Smooth muscle cell (in vitro differentiated cells): ENCODE results near the gene ZDHHC17. TPM values are rescaled to one million over a fixed set of nuclear protein-coding genes. Genes with fewer than 3 reads are reported as not detected.

Source experiments
- DNase-seq: peaks from one replicate; lab custom pipeline; 2025; ENCODE audit not compliant: unreplicated experiment; lab: John Stamatoyannopoulos, UW
- H2AFZ ChIP-seq: fragments of 200-600 bp; sonication (generic); 2 replicates; pipeline ENCODE4 v1.6.0; 2016; ENCODE audit warnings: antibody characterized with exemption, low read depth, mild to moderate bottlenecking
- H3F3A ChIP-seq: fragments of 200-600 bp; sonication (generic); 2 replicates; pipeline ENCODE4 v1.6.0; 2017; ENCODE audit warnings: antibody characterized with exemption, low read depth
- H3K27ac ChIP-seq: fragments of 200-600 bp; sonication (generic); 2 replicates; pipeline ENCODE4 v1.5.1; 2016; ENCODE audit warnings: low read depth, mild to moderate bottlenecking
- H3K27me3 ChIP-seq: fragments of 200-600 bp; sonication (generic); 2 replicates; pipeline ENCODE4 v1.6.1; 2016; ENCODE audit warnings: low read depth, mild to moderate bottlenecking
- H3K36me3 ChIP-seq: fragments of 200-600 bp; sonication (generic); 2 replicates; pipeline ENCODE4 v1.5.1; 2016; ENCODE audit warnings: low read depth
- H3K4me1 ChIP-seq: fragments of 200-600 bp; sonication (generic); 2 replicates; pipeline ENCODE4 v1.5.1; 2016; ENCODE audit warnings: low read depth
- H3K4me2 ChIP-seq: fragments of 200-600 bp; sonication (generic); 2 replicates; pipeline ENCODE4 v1.6.0; 2016; ENCODE audit warnings: mild to moderate bottlenecking
- H3K4me3 ChIP-seq: fragments of 200-600 bp; sonication (generic); 2 replicates; pipeline ENCODE4 v1.5.1; 2016; ENCODE audit warnings: mild to moderate bottlenecking
- H3K79me2 ChIP-seq: fragments of 200-600 bp; sonication (generic); 2 replicates; pipeline ENCODE4 v1.6.0; 2016; ENCODE audit warnings: low read depth, mild to moderate bottlenecking
- H3K9ac ChIP-seq: fragments of 200-600 bp; sonication (generic); 2 replicates; pipeline ENCODE4 v1.6.0; 2016; ENCODE audit warnings: low read depth
- H3K9me3 ChIP-seq: fragments of 200-600 bp; sonication (generic); replicated peaks from 2 replicates; pipeline ENCODE4 v1.5.1; 2016; ENCODE audit warnings: low read depth
- H4K20me1 ChIP-seq: fragments of 200-600 bp; sonication (generic); 2 replicates; pipeline ENCODE4 v1.6.0; 2016; ENCODE audit warnings: low read depth
- WGBS: methylation state at CpG from one replicate; pipeline ENCODE4 v1.1.7; 2016; ENCODE audit warnings: low lambda C conversion rate; 5-methylcytosine and 5-hydroxymethylcytosine counted together
- polyA plus RNA-seq: library from polyadenylated mRNA; unstranded; fragments of >200 nt; fragmentation: Nextera tagmentation; extraction: Ambion mirVana; gene quantifications from 2 replicates; pipeline ENCODE4 v1.2.1, GENCODE V29; 2016
- total RNA-seq: library from RNA; depleted of rRNA; stranded (reverse); fragments of >200 nt; gene quantifications from 2 replicates; pipeline ENCODE4 v1.2.3, GENCODE V29; 2014
- TF ChIP-seq, protein P1 (sequence below): fragments of 200-600 bp; sonication (generic); IDR thresholded peaks from 2 replicates; pipeline ENCODE4 v1.5.1; 2017; ENCODE audit warnings: borderline replicate concordance, mild to moderate bottlenecking, antibody characterized with exemption; ENCODE audit not compliant: insufficient read depth, poor library complexity, severe bottlenecking

ZDHHC17 gene
- total and polyA plus RNA-seq, 2 experiments from 2014 or later: 12.8 to 34.8 TPM

DNA sequence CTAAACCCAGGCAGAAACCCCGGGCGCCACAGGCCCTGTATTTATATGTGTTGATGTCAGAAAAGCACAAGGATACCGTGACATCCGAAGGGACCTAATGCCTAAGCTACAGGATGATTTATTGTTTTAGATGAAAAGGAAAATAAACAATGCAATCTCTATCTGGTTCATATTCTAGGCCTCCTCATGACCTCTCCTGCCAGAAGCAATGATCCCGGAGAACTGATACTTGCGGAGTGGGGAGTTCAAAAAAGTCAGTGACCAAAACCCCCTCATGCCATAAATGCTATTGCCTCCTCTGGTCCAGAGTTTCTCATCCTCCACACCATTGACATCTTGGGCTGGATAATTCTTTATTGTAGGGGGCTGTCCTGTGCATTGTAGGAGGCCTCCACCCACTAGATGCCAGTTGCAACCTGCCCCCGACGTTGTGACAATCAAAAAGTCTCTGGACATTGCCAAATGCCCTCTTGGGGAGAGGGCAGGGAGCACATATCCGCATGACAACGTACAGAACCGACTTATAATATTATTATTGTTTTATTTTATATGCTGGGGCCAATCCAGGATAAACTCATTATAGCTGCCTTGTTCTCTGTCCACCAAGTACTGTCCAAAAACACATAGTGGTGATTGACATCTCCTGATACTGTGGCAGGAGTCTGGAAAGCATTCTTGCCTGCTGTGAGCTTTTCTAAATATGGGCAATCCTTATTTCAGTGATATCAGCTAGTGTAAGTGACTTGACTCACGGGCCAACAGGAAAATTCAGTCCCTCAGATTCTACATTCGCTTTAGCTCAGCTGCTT, 116.0 kb downstream of the ZDHHC17 start:
- peak overlapping the region; percentile 97 for H3K9ac ChIP-seq

DNA sequence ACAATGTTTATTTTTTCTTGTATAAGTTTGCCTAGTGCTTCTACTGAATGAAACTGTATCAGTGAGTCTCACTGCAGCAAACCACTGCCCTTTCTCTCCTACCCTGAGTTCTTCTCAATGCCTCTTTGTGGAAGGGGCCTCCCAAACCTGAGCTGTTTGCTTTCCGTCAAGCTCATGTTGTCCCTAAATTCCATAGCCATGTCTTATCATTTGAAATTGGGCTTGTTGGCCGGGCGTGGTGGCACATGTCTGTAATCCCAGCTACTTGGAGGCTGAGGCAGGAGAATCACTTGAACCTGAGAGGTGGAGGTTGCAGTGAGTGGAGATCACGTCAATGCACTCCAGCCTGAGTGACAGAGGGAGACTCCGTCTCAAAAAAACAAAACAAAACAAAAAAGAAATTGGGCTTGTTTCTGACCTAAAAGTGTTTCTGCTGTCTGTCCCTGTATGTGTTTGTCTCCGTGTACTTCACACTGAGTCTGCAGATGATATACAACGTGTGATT, 116.7 kb downstream of the ZDHHC17 start:
- H3F3A ChIP-seq: peaks cover 19% of the 10 kb centered on the region
- H2AFZ ChIP-seq: peak overlapping the region; percentile 38
- H3K27me3 ChIP-seq: no peaks in the 10 kb centered on the region
- peak overlapping the region; percentile 97 for H3K9ac ChIP-seq
- H3K4me3 ChIP-seq: no peak overlapping the region
- no peaks in the 10 kb centered on the region for H3K36me3 ChIP-seq
- H4K20me1 ChIP-seq: peaks cover 21% of the 10 kb centered on the region
- peaks cover 36% of the 10 kb centered on the region for H3K4me1 ChIP-seq
- H3K27ac ChIP-seq: peak overlapping the region; percentile 99
- peak overlapping the region; percentile 99 for H3K4me2 ChIP-seq
- no peak for DNase-seq
- 63% methylated on average over 7 of the region's 7 CpGs for WGBS
- H3K9me3 ChIP-seq: no peaks in the 10 kb centered on the region
- TF ChIP-seq, protein P1, sequence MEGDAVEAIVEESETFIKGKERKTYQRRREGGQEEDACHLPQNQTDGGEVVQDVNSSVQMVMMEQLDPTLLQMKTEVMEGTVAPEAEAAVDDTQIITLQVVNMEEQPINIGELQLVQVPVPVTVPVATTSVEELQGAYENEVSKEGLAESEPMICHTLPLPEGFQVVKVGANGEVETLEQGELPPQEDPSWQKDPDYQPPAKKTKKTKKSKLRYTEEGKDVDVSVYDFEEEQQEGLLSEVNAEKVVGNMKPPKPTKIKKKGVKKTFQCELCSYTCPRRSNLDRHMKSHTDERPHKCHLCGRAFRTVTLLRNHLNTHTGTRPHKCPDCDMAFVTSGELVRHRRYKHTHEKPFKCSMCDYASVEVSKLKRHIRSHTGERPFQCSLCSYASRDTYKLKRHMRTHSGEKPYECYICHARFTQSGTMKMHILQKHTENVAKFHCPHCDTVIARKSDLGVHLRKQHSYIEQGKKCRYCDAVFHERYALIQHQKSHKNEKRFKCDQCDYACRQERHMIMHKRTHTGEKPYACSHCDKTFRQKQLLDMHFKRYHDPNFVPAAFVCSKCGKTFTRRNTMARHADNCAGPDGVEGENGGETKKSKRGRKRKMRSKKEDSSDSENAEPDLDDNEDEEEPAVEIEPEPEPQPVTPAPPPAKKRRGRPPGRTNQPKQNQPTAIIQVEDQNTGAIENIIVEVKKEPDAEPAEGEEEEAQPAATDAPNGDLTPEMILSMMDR: no peak
- H3K79me2 ChIP-seq: peaks cover 32% of the 10 kb centered on the region

More for the DNA sequence above, 116.0 kb downstream of the ZDHHC17 start:
- no peaks in the 10 kb centered on the region for H3K9me3 ChIP-seq
- peaks cover 38% of the 10 kb centered on the region for H3K79me2 ChIP-seq
- no peaks in the 10 kb centered on the region for H3K27me3 ChIP-seq
- peak overlapping the region; percentile 99 for H3K27ac ChIP-seq
- no peak for DNase-seq
- H3F3A ChIP-seq: peaks cover 19% of the 10 kb centered on the region
- H3K36me3 ChIP-seq: no peaks in the 10 kb centered on the region
- H3K4me3 ChIP-seq: peak overlapping the region; percentile 98
- peaks cover 28% of the 10 kb centered on the region for H4K20me1 ChIP-seq
- WGBS: 37% methylated on average over 13 of the region's 13 CpGs
- peak overlapping the region; percentile 38 for H2AFZ ChIP-seq
- peaks cover 43% of the 10 kb centered on the region for H3K4me1 ChIP-seq
- H3K4me2 ChIP-seq: peak overlapping the region; percentile 99
- TF ChIP-seq, protein P1: no peak

DNA sequence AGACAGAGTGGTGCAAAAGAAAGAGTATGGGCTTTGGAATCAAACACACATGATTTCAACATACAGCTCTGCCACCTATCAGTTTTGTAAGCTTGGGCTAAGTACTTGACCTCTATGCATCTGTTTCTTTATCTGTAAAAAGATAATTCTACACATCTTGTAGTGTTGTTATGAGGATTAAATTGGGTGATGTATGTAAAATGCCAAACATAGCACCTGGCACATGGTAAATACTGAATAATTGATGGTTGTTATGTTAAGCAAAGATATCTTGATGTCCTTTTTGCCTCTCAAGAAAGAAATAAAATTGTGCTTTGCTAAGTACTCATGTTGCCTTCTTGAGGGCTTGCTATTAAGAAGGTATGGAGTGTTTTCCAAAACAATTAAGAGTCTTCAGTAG, 117.2 kb downstream of the ZDHHC17 start:
- Histone ChIP-seq H3K4me2 (no peak overlapping the region), H3K4me1 (peaks cover 31% of the 10 kb centered on the region), H3K9ac (no peak overlapping the region), H3F3A (peaks cover 19% of the 10 kb centered on the region), H3K4me3 (no peak overlapping the region), H3K9me3 (no peaks in the 10 kb centered on the region), H2AFZ (no peak overlapping the region), H3K27me3 (no peaks in the 10 kb centered on the region), H4K20me1 (peaks cover 16% of the 10 kb centered on the region), H3K79me2 (peaks cover 26% of the 10 kb centered on the region), H3K27ac (peak overlapping the region; percentile 99), H3K36me3 (no peaks in the 10 kb centered on the region)
- no peak for DNase-seq
- TF ChIP-seq, protein P1: no peak
